ENCODE results near the gene AHRR. TPM values are rescaled to one million over a fixed set of nuclear protein-coding genes. Genes with fewer than 3 reads are reported as not detected.
A peak's percentile ranks its signal among the peaks of the same experiment; 100 is the strongest.

AHRR gene
- total and polyA plus RNA-seq, 10 of the 15 experiments (the other 5 are each of a cell fraction or from before 2014, with no cell fraction given) = 0.90 to 35.2 (median 19.2) TPM

DNA sequence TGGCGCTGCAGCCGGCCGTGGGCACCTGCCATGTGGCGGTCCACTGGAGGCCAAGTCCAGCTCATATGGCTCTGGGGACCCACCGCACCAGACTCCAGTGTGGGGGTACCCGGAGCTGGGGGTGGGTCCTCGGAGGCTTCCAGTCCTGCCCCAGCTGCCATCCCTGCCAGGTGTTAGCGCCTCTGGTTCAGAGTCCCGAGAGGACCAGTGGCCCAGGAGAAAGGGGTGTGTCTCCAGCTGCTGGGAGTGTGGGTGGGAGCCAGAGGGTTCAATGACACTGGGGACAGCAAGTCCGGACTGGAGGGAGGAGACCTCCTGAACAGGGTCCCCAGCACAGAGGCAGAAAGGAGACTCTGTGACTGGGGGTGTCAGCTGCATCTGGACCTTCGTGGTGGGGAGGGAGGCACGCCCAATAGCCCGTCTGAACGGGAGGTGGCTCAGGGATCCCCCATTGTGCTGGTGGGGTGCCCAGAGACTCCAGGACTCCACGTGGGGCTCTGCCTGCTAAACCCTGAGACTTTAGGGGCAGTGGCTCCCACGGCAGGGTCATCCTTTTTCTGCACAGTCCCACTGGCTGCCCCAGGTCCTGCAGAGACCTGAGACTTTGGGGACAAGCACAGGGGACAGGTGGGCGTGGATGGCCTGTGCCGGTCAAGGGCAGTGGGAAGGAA, 2.4 kb upstream of the AHRR start:
- 46% methylated on average over 18 of the region's 18 CpGs for WGBS (ENCODE audit: insufficient coverage, insufficient replicate concordance, low lambda C conversion rate, missing lambda C conversion rate)
- no peak for TF ChIP-seq PAX8 (IDR thresholded peaks at IDR 0.05)
- TF ChIP-seq MYC (IDR thresholded peaks at IDR 0.05; ENCODE audit: insufficient read depth, insufficient read length, insufficient replicate concordance, low read length, severe bottlenecking) = no peak
- no peak for TF ChIP-seq EED (IDR thresholded peaks at IDR 0.05; ENCODE audit: low read depth)
- TF ChIP-seq, protein P1, sequence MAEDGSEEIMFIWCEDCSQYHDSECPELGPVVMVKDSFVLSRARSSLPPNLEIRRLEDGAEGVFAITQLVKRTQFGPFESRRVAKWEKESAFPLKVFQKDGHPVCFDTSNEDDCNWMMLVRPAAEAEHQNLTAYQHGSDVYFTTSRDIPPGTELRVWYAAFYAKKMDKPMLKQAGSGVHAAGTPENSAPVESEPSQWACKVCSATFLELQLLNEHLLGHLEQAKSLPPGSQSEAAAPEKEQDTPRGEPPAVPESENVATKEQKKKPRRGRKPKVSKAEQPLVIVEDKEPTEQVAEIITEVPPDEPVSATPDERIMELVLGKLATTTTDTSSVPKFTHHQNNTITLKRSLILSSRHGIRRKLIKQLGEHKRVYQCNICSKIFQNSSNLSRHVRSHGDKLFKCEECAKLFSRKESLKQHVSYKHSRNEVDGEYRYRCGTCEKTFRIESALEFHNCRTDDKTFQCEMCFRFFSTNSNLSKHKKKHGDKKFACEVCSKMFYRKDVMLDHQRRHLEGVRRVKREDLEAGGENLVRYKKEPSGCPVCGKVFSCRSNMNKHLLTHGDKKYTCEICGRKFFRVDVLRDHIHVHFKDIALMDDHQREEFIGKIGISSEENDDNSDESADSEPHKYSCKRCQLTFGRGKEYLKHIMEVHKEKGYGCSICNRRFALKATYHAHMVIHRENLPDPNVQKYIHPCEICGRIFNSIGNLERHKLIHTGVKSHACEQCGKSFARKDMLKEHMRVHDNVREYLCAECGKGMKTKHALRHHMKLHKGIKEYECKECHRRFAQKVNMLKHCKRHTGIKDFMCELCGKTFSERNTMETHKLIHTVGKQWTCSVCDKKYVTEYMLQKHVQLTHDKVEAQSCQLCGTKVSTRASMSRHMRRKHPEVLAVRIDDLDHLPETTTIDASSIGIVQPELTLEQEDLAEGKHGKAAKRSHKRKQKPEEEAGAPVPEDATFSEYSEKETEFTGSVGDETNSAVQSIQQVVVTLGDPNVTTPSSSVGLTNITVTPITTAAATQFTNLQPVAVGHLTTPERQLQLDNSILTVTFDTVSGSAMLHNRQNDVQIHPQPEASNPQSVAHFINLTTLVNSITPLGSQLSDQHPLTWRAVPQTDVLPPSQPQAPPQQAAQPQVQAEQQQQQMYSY (CRISPR knock-in tag; IDR thresholded peaks at IDR 0.05) = no peak
- no peak for TF ChIP-seq KLF5 (IDR thresholded peaks at IDR 0.05; ENCODE audit: partially characterized antibody)
- no peak for TF ChIP-seq SMAD1 (IDR thresholded peaks at IDR 0.05; ENCODE audit: low read depth, partially characterized antibody)
- no peak for TF ChIP-seq SP1 (IDR thresholded peaks at IDR 0.05; ENCODE audit: low read depth, low read length)
- no peak for TF ChIP-seq SUPT20H (IDR thresholded peaks at IDR 0.05; ENCODE audit: borderline replicate concordance, control insufficient read depth, low read depth, low read length)
- no peak for TF ChIP-seq SREBF1 (IDR thresholded peaks at IDR 0.05; ENCODE audit: low read length)
- TF ChIP-seq MEF2A (IDR thresholded peaks at IDR 0.05; ENCODE audit: insufficient read depth, low read depth, low read length) = no peak
- TF ChIP-seq HDGF (IDR thresholded peaks at IDR 0.05) = no peak; the same call in 1 of the 2 replicates
- TF ChIP-seq, protein P2, sequence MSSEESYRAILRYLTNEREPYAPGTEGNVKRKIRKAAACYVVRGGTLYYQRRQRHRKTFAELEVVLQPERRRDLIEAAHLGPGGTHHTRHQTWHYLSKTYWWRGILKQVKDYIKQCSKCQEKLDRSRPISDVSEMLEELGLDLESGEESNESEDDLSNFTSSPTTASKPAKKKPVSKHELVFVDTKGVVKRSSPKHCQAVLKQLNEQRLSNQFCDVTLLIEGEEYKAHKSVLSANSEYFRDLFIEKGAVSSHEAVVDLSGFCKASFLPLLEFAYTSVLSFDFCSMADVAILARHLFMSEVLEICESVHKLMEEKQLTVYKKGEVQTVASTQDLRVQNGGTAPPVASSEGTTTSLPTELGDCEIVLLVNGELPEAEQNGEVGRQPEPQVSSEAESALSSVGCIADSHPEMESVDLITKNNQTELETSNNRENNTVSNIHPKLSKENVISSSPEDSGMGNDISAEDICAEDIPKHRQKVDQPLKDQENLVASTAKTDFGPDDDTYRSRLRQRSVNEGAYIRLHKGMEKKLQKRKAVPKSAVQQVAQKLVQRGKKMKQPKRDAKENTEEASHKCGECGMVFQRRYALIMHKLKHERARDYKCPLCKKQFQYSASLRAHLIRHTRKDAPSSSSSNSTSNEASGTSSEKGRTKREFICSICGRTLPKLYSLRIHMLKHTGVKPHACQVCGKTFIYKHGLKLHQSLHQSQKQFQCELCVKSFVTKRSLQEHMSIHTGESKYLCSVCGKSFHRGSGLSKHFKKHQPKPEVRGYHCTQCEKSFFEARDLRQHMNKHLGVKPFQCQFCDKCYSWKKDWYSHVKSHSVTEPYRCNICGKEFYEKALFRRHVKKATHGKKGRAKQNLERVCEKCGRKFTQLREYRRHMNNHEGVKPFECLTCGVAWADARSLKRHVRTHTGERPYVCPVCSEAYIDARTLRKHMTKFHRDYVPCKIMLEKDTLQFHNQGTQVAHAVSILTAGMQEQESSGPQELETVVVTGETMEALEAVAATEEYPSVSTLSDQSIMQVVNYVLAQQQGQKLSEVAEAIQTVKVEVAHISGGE (CRISPR knock-in tag; IDR thresholded peaks at IDR 0.05) = no peak
- TF ChIP-seq, protein P3, sequence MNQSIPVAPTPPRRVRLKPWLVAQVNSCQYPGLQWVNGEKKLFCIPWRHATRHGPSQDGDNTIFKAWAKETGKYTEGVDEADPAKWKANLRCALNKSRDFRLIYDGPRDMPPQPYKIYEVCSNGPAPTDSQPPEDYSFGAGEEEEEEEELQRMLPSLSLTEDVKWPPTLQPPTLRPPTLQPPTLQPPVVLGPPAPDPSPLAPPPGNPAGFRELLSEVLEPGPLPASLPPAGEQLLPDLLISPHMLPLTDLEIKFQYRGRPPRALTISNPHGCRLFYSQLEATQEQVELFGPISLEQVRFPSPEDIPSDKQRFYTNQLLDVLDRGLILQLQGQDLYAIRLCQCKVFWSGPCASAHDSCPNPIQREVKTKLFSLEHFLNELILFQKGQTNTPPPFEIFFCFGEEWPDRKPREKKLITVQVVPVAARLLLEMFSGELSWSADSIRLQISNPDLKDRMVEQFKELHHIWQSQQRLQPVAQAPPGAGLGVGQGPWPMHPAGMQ (IDR thresholded peaks at IDR 0.05; ENCODE audit: borderline replicate concordance) = no peak
- TF ChIP-seq NFIC (IDR thresholded peaks at IDR 0.05; ENCODE audit: low read depth, low read length) = no peak

More for the DNA sequence above, 2.4 kb upstream of the AHRR start:
- POLR2A ChIA-PET = interaction anchor here (0.7 to 1.2 kb wide), 3 partner anchors 22 to 36 kb away, joined by 3 read pairs; no protein-coding TSS in a partner anchor
- H3K27me3 ChIP-seq (replicated peaks in 1 of 2; ENCODE audit: control insufficient read depth in 2 of 2, insufficient read depth in 2 of 2, low read length in 1 of 2) = no peaks in the 10 kb centered on the region
- DNase-seq (ENCODE audit: low read depth, low spot score) (no peak), FAIRE-seq (no peak), ATAC-seq (no peak)
- RAD21 ChIA-PET (ENCODE audit: unreplicated experiment) = interaction anchor here (1.1 to 4.1 kb wide), 8 partner anchors 22 to 127 kb away, joined by 3 to 82 read pairs (median 10); no protein-coding TSS in a partner anchor
- peaks cover 47% of the 10 kb centered on the region for H3K79me2 ChIP-seq (ENCODE audit: control insufficient read depth, insufficient read depth, low read length)
- SMC1A ChIA-PET (ENCODE audit: uncharacterized antibody, unreplicated experiment) = interaction anchor here (0.9 to 3.7 kb wide), 5 partner anchors 18 to 121 kb away, joined by 3 to 19 read pairs (median 3); no protein-coding TSS in a partner anchor
- peak overlapping the region; percentile 55 for H3K27ac ChIP-seq (ENCODE audit: control insufficient read depth, insufficient read depth)
- no peak overlapping the region for H3K4me3 ChIP-seq
- peaks cover 0 to 16% of the 10 kb centered on the region in 2 experiments; a peak in 3 of 4 replicates for H3K36me3 ChIP-seq (ENCODE audit: control insufficient read depth in 2 of 2, insufficient read depth in 2 of 2, low read length in 1 of 2)
- H4K20me1 ChIP-seq (ENCODE audit: control insufficient read depth, insufficient read depth) = no peaks in the 10 kb centered on the region
- intact Hi-C loops (cut with micrococcal nuclease; ENCODE audit: unreplicated experiment) = loop anchor here (5.0 to 10.0 kb wide), 3 partner anchors 226 to 573 kb away; partner anchors contain the start of genes BRD9 and TRIP13
- H3K9ac ChIP-seq (ENCODE audit: control insufficient read depth, insufficient read depth, low read length) = peak overlapping the region; percentile 32; the same call in 1 of the 2 replicates
- no peaks in the 10 kb centered on the region for H3K9me3 ChIP-seq (replicated peaks; ENCODE audit: control insufficient read depth, insufficient read depth, low read length)
- H3K4me1 ChIP-seq (ENCODE audit: control insufficient read depth, insufficient read depth, low read length) = peaks cover 23% of the 10 kb centered on the region
- in situ Hi-C loops (cut with MboI) = loop anchor here (5.0 kb wide), 1 partner anchor 118 kb away; no protein-coding TSS in a partner anchor
- BruUV-seq (replicated peaks) = no TSS peak
- peak overlapping the region; percentile 22; the same call in 1 of the 2 replicates for H3K4me2 ChIP-seq (ENCODE audit: control insufficient read depth, insufficient read depth)
- H2AFZ ChIP-seq (ENCODE audit: control insufficient read depth, low read depth, low read length) = no peak overlapping the region
- CTCF ChIA-PET = interaction anchor here (0.7 to 6.6 kb wide), 13 partner anchors 20 to 126 kb away, joined by 3 to 126 read pairs (median 12); no protein-coding TSS in a partner anchor

Data from GM12878 (cell line).